B cell (primary cell): ENCODE measurements around the gene SCAI. TPM values are rescaled to one million over a fixed set of nuclear protein-coding genes. Genes with fewer than 3 reads are reported as not detected.

ENCODE experiments used
- ATAC-seq: fragments of 200-7000 bp; cut with Tn5 transposase; one replicate; pipeline ENCODE4 v1.10.0; 2021; ENCODE audit warnings: low read depth, mild to moderate bottlenecking, moderate number of reproducible peaks, moderate library complexity
- CTCF ChIA-PET: fragments of 350-600 bp; sonication (Branson Sonifier 250); formaldehyde crosslinking; loops from one replicate; lab custom pipeline; 2021; ENCODE audit warnings: antibody characterized with exemption, inconsistent platforms; lab: Charles Lee
- POLR2A ChIA-PET: fragments of 350-600 bp; sonication (Branson Sonifier 250); formaldehyde crosslinking; loops from one replicate; lab custom pipeline; 2021; ENCODE audit warnings: antibody characterized with exemption; lab: Charles Lee
- DNase-seq: peaks from one replicate; pipeline ENCODE4 v3.0.0; 2013
- H2AFZ ChIP-seq: 2 replicates; pipeline ENCODE4 v1.6.1; 2012; ENCODE audit warnings: mild to moderate bottlenecking, low read depth, low read length; ENCODE audit not compliant: insufficient read depth, poor library complexity, severe bottlenecking
- H3K27ac ChIP-seq, 2 donors: 1 replicate in 1 of 2; 2 replicates in 1 of 2; pipeline ENCODE4 v1.5.1; 2012 to 2013; ENCODE audit warnings: low read length in 2 of 2, mild to moderate bottlenecking in 2 of 2, moderate library complexity in 1 of 2
- H3K27me3 ChIP-seq, 4 experiments: fragments of 200-600 bp in 1 of 4; sonication (generic) in 1 of 4; replicated peaks in 1 of 4; 1 replicate in 2 of 4; 2 replicates in 2 of 4; pipeline versions ENCODE4 v1.6.1 to v1.7.0; 2013 to 2016; ENCODE audit warnings: low read length in 3 of 4, mild to moderate bottlenecking in 2 of 4, mixed read lengths in 1 of 4, moderate library complexity in 1 of 4; ENCODE audit not compliant: insufficient read depth in 4 of 4, control insufficient read depth in 3 of 4; ENCODE audit errors: control extremely low read depth in 1 of 4
- H3K36me3 ChIP-seq, 2 experiments: replicated peaks in 1 of 2; 1 replicate in 1 of 2; 2 replicates in 1 of 2; pipeline versions ENCODE4 v1.6.1 to v1.7.1; 2013; ENCODE audit warnings: low read length in 1 of 2; ENCODE audit not compliant: insufficient read depth in 2 of 2, control insufficient read depth in 1 of 2; ENCODE audit errors: control extremely low read depth in 1 of 2, extremely low read depth in 1 of 2
- H3K4me1 ChIP-seq, 2 donors: fragments of 200-600 bp in 1 of 2; sonication (generic) in 1 of 2; 1 replicate in 1 of 2; 2 replicates in 1 of 2; pipeline versions ENCODE4 v1.5.1 to v1.6.1; 2013 to 2017; ENCODE audit warnings: low read length in 2 of 2; ENCODE audit not compliant: control insufficient read depth in 2 of 2, insufficient read depth in 2 of 2
- H3K4me2 ChIP-seq: replicated peaks from 2 replicates; pipeline ENCODE3; 2012; ENCODE audit warnings: mild to moderate bottlenecking, low read depth, low read length; ENCODE audit not compliant: poor library complexity, severe bottlenecking
- H3K4me3 ChIP-seq, 5 experiments: fragments of 200-600 bp in 1 of 5; sonication (generic) in 1 of 5; 1 replicate in 3 of 5; 2 replicates in 2 of 5; pipeline versions ENCODE4 v1.5.1 to v1.7.0; 2011 to 2016; ENCODE audit warnings: low read length in 4 of 5, mild to moderate bottlenecking in 4 of 5, low read depth in 2 of 5, control low read depth in 1 of 5, moderate library complexity in 1 of 5; ENCODE audit not compliant: insufficient read depth in 1 of 5; ENCODE audit errors: control extremely low read depth in 1 of 5, extremely low read depth in 1 of 5
- H3K79me2 ChIP-seq: fragments of 200-600 bp; sonication (generic); one replicate; pipeline ENCODE4 v1.6.0; 2016; ENCODE audit warnings: low read length; ENCODE audit not compliant: control insufficient read depth, insufficient read depth
- H3K9ac ChIP-seq: fragments of 200-600 bp; sonication (generic); 2 replicates; pipeline ENCODE4 v1.6.1; 2017; ENCODE audit warnings: mild to moderate bottlenecking, low read length, moderate library complexity
- H3K9me3 ChIP-seq, 3 donors: one replicate each; pipeline versions ENCODE4 v1.6.1 to v1.7.1; 2013; ENCODE audit warnings: low read length in 2 of 3; ENCODE audit not compliant: control insufficient read depth in 2 of 3, insufficient read depth in 1 of 3; ENCODE audit errors: control extremely low read depth in 1 of 3
- H4K20me1 ChIP-seq: 2 replicates; pipeline ENCODE4 v1.6.0; 2012; ENCODE audit warnings: mild to moderate bottlenecking, low read length; ENCODE audit not compliant: insufficient read depth, control insufficient read depth, poor library complexity, severe bottlenecking
- H3K27ac Mint-ChIP-seq: one replicate; pipeline ENCODE4 v1.8.0; 2021; ENCODE audit warnings: mixed read lengths
- H3K27me3 Mint-ChIP-seq: one replicate; pipeline ENCODE4 v1.8.0; 2021; ENCODE audit warnings: mixed read lengths
- H3K4me1 Mint-ChIP-seq: one replicate; pipeline ENCODE4 v1.8.0; 2021; ENCODE audit warnings: mixed read lengths
- H3K4me3 Mint-ChIP-seq: one replicate; pipeline ENCODE4 v1.8.0; 2021; ENCODE audit warnings: mixed read lengths
- H3K9me3 Mint-ChIP-seq: one replicate; pipeline ENCODE4 v1.8.0; 2022; ENCODE audit warnings: mixed read lengths; ENCODE audit not compliant: insufficient read depth
- CTCF ChIP-seq: fragments of 200-600 bp; IDR thresholded peaks from one replicate; pipeline ENCODE4 v1.8.0; 2022; ENCODE audit warnings: antibody characterized with exemption, mild to moderate bottlenecking
- EZH2 ChIP-seq: IDR thresholded peaks from 2 replicates; pipeline ENCODE4 v1.6.1; 2012; ENCODE audit warnings: borderline replicate concordance, low read depth, mild to moderate bottlenecking, moderate library complexity, low read length; ENCODE audit not compliant: insufficient read depth, poor library complexity, severe bottlenecking
- WGBS: methylation state at CpG from one replicate; pipeline ENCODE4 v1.1.5; 2013; ENCODE audit warnings: missing lambda C conversion rate; ENCODE audit not compliant: insufficient coverage; 5-methylcytosine and 5-hydroxymethylcytosine counted together
- intact Hi-C: fragments of 100-400 bp; cut with micrococcal nuclease; formaldehyde crosslinking; loops from one replicate; pipeline ENCODE4 v1.10.0; 2022
- polyA plus RNA-seq: library from polyadenylated mRNA; depleted of rRNA; stranded (reverse); fragments of >200 nt; gene quantifications from 2 replicates; pipeline ENCODE4 v1.2.3, GENCODE V29; 2012
- total RNA-seq, 2 donors: library from RNA; stranded (reverse); fragments of 120-200 nt in 1 of 2; gene quantifications; 1 replicate in 1 of 2; 2 replicates in 1 of 2; pipeline versions ENCODE4 v1.2.3 to v1.2.4, GENCODE V29; 2013 to 2022

The SCAI gene
- total and polyA plus RNA-seq, 2 donors (not counting 1 experiment from before 2014, with no cell fraction given), result 3.8 to 19.8 TPM

- no peaks in the 10 kb centered on the region for H3K9me3 Mint-ChIP-seq
- no peak overlapping the region for H3K27ac Mint-ChIP-seq
- peaks cover 15% of the 10 kb centered on the region for H3K79me2 ChIP-seq
- H4K20me1 ChIP-seq, result peaks cover 22% of the 10 kb centered on the region
- no peak overlapping the region for H3K4me3 Mint-ChIP-seq
- no peaks in the 10 kb centered on the region for H3K4me1 ChIP-seq
- ChIA-PET CTCF (no interaction called here), POLR2A (no interaction called here)
- no peaks in the 10 kb centered on the region for H3K27me3 ChIP-seq
- 100% methylated on average over 1 of the region's 3 CpGs for WGBS
- DNase-seq, result no peak
- intact Hi-C loops, result no loop called here
- no peaks in the 10 kb centered on the region for H3K27me3 Mint-ChIP-seq
- H3K9ac ChIP-seq, result no peak overlapping the region
- no peaks in the 10 kb centered on the region for H3K9me3 ChIP-seq
- no peak overlapping the region for H3K4me3 ChIP-seq
- ATAC-seq, result no peak
- peaks cover 4 to 8% of the 10 kb centered on the region in 2 experiments for H3K36me3 ChIP-seq
- H2AFZ ChIP-seq, result no peak overlapping the region
- no peak overlapping the region for H3K4me2 ChIP-seq
- TF ChIP-seq CTCF (no peak), EZH2 (no peak)
- H3K27ac ChIP-seq, result no peak overlapping the region
- no peaks in the 10 kb centered on the region for H3K4me1 Mint-ChIP-seq
Measured at GRCh38 chr9:125161284-125161918, 18.1 kb upstream of the SCAI start.

GRCh38 chr9:125160750-125161149, 17.4 kb upstream of the SCAI start:
- Histone ChIP-seq H3K4me2 (no peak overlapping the region), H3K4me1 (no peaks in the 10 kb centered on the region), H4K20me1 (peaks cover 22% of the 10 kb centered on the region), H3K4me3 (no peak overlapping the region), H3K27ac (no peak overlapping the region), H3K9ac (no peak overlapping the region), H2AFZ (no peak overlapping the region), H3K36me3 (peaks cover 4 to 8% of the 10 kb centered on the region in 2 experiments), H3K9me3 (no peaks in the 10 kb centered on the region), H3K79me2 (peaks cover 11% of the 10 kb centered on the region), H3K27me3 (no peaks in the 10 kb centered on the region)
- Mint-ChIP-seq H3K27me3 (no peaks in the 10 kb centered on the region), H3K9me3 (no peaks in the 10 kb centered on the region), H3K27ac (no peak overlapping the region), H3K4me3 (no peak overlapping the region), H3K4me1 (no peaks in the 10 kb centered on the region)
- CTCF ChIA-PET, result no interaction called here
- intact Hi-C loops, result no loop called here
- POLR2A ChIA-PET, result no interaction called here
- DNase-seq (no peak), ATAC-seq (no peak)
- TF ChIP-seq CTCF (no peak), EZH2 (no peak)
